Stomach (tissue), 4 donors: Measurements from ENCODE around the gene SPIN1.

Experiments
- CTCF ChIP-seq, 7 experiments: fragments of 450-650 bp in 4 of 7; fragments of 200-600 bp in 3 of 7; sonication (generic) in 3 of 7; IDR thresholded peaks; one replicate each; pipeline ENCODE4 v1.5.1; 2016 to 2019; ENCODE audit warnings: antibody characterized with exemption in 7 of 7, control low read depth in 2 of 7, mild to moderate bottlenecking in 1 of 7
- EP300 ChIP-seq: sonication (generic); formaldehyde crosslinking; IDR thresholded peaks from one replicate; pipeline ENCODE4 v1.6.1; 2017; ENCODE audit warnings: antibody characterized with exemption
- POLR2A ChIP-seq, 4 donors: fragments of 450-650 bp; IDR thresholded peaks; one replicate each; pipeline ENCODE4 v1.6.1; 2016; ENCODE audit warnings: antibody characterized with exemption in 4 of 4, control low read depth in 2 of 4, mild to moderate bottlenecking in 1 of 4, moderate library complexity in 1 of 4
- POLR2AphosphoS5 ChIP-seq, 3 donors: sonication (generic); formaldehyde crosslinking; IDR thresholded peaks; one replicate each; pipeline ENCODE4 v1.6.1; 2016; ENCODE audit warnings: antibody characterized with exemption in 3 of 3

DNA sequence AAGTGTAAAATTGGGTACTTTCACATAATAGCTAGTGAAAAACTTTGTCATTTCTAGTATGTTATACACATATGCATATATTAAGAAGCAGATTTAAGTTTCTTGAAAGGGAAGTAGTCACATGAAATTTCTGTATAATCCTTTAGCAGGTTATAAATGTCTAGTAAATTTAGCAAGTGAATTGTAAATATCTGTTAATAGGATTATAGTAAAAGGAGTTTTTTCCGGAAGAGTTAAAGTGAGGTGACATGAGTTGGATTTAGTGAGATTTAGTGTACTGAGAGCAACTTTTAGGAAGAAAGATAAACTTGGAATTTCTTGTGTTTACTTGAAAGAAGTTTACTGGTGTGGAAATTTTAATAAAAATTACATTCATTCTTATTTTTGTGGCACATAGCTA is 38.4 kb downstream of the SPIN1 start:
- TF ChIP-seq CTCF (IDR thresholded peaks at IDR 0.05): no peak
- TF ChIP-seq POLR2A (IDR thresholded peaks at IDR 0.05): no peak
- no peak for TF ChIP-seq EP300
- no peak for TF ChIP-seq POLR2AphosphoS5 (IDR thresholded peaks at IDR 0.05)
